Stomach (tissue), 4 donors: ENCODE data around the gene PLXNA2.

Source experiments
- CTCF ChIP-seq, 7 experiments: fragments of 450-650 bp in 4 of 7; fragments of 200-600 bp in 3 of 7; sonication (generic) in 3 of 7; IDR thresholded peaks; one replicate each; pipeline ENCODE4 v1.5.1; 2016 to 2019; ENCODE audit warnings: antibody characterized with exemption in 7 of 7, control low read depth in 2 of 7, mild to moderate bottlenecking in 1 of 7
- EP300 ChIP-seq: sonication (generic); formaldehyde crosslinking; IDR thresholded peaks from one replicate; pipeline ENCODE4 v1.6.1; 2017; ENCODE audit warnings: antibody characterized with exemption
- POLR2A ChIP-seq, 4 donors: fragments of 450-650 bp; IDR thresholded peaks; one replicate each; pipeline ENCODE4 v1.6.1; 2016; ENCODE audit warnings: antibody characterized with exemption in 4 of 4, control low read depth in 2 of 4, mild to moderate bottlenecking in 1 of 4, moderate library complexity in 1 of 4

- TF ChIP-seq CTCF (IDR thresholded peaks at IDR 0.05) (no peak), POLR2A (IDR thresholded peaks at IDR 0.05) (no peak), EP300 (no peak)
Observed at GRCh38 chr1:208242146-208242545, 2.0 kb downstream of the PLXNA2 start.
